Lung microvascular endothelial cell (primary cell): Measurements from ENCODE around the gene TRAPPC3L. TPM values are rescaled to one million over a fixed set of nuclear protein-coding genes. Genes with fewer than 3 reads are reported as not detected.

Experiments
- DNase-seq, 2 donors: peaks; one replicate each; pipeline versions ENCODE4 v3.0.0 to v3.0.0-alpha.2; 2010; ENCODE audit warnings: low read depth in 2 of 2
- total RNA-seq: library from RNA; depleted of rRNA; stranded (reverse); fragments of >200 nt; gene quantifications from 2 replicates; pipeline ENCODE4 v1.2.1, GENCODE V29; 2014

TRAPPC3L gene
- total RNA-seq, 1 donor from 2014 or later = not detected

DNA sequence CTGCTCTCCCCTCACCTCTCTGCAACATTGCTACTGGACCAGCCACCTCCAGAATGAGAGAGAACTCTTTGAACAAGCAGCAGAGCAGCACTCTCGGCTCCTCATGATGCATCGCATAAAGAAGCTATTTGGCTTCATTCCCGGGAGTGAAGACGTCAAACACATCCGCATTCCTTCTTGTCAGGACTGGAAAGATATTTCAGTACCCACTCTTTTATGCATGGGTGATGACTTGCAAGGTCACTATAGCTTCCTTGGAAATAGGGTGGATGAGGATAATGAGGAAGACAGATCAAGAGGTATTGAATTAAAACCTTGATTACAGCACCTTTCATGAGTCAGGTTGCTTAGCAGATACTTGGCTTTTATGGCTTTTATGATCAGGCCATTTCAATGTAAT is 12.4 kb upstream of the TRAPPC3L start:
- DNase-seq = peak in 1 of 2 donors; percentile 95

GRCh38 chr6:116556814-116557415 is 11.4 kb upstream of the TRAPPC3L start:
- no peak for DNase-seq

- peak in 1 of 2 donors; percentile 45 for DNase-seq
Measured at GRCh38 chr6:116556065-116556464, 10.6 kb upstream of the TRAPPC3L start.

GRCh38 chr6:116553451-116553850 is 8.0 kb upstream of the TRAPPC3L start, which contains the start of gene CALHM4:
Gene CALHM4 (plus strand): TSS chr6:116553751. CDS start chr6:116553794, 43 bp downstream.
- no peak for DNase-seq

GRCh38 chr6:116550796-116551195 is 5.3 kb upstream of the TRAPPC3L start:
- no peak for DNase-seq

- DNase-seq = no peak
Measured at GRCh38 chr6:116547358-116547757, 1.9 kb upstream of the TRAPPC3L start.

DNA sequence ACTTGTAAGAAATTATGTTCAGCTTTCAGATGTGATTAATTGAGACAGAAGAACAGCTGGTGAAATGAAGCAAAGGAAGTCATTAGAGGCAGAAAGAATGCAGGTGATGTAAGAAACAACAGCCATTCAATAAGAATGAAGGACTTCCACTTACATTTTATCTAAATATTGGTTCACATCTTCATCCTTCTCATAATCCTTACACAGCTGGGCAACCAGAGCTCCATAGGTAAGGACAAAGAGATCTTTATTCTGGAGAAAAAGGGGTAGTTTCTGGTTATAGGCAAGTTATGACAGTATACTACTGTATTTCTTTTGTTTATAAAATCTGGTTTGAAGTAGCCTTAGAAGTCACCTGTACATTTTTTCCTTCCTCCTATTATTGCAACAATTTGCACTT is 2.3 kb downstream of the TRAPPC3L start:
- no peak for DNase-seq

- DNase-seq = no peak
Measured at GRCh38 chr6:116542426-116542825, 3.1 kb downstream of the TRAPPC3L start.

DNA sequence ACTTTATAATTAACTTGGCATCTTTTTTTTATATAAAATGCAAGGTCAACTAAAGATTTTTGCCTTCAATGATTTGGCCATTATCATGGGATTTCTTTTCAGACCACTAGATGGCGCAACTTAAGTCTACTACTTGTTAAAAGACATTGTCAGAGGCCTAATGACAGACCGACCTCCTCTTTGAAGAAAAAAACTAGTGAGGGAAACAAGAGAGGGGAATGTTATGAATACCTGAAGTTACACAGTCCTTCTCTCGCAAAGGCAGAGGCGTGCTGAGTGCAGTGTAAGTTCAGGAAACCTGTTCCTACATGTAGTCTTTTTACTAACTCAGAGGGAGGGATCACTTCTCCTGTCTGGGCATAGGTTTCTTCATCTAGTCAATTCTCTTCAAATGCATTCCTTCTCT is 9.3 kb downstream of the TRAPPC3L start:
- peak; percentile 70 to 74 for DNase-seq

GRCh38 chr6:116535109-116535508 is 10.4 kb downstream of the TRAPPC3L start:
- no peak for DNase-seq

DNA sequence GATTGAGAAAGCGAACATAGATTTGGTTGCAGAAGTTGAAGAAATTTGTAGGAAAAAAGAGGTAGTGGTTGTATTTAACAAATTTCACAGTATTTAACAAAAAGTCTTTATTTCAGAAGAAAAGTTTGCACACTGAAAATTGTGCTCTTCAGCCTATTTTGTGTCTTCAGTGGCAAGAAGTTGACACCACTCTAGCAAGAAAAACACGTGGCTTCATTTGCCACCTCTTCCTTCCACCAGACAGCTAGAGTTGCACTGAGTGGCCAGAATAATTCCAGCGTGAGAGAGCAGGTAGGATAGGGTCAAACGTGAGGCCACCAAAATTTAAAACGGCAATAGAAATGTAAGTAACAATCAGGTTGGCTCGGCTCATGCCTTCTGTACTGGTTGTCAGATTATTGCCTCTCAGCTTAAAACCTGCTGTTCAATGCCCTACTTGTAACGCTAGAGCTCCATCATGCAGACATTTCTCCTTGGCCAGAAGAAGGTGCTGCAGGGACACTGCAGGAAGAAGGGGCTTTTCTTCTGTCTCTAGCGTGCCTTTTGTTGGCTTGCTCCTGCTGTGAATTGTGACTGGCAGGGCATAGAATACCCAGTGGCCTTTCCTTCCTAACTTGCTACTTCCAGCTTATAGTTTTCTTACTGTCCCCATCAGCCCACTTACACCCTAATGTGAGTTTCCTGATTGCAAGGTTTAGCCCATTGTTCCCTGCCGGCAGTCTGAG is 12.1 kb downstream of the TRAPPC3L start:
- no peak for DNase-seq

- DNase-seq = peak; percentile 81 to 82
Measured at GRCh38 chr6:116531675-116532570, 13.6 kb downstream of the TRAPPC3L start.

DNA sequence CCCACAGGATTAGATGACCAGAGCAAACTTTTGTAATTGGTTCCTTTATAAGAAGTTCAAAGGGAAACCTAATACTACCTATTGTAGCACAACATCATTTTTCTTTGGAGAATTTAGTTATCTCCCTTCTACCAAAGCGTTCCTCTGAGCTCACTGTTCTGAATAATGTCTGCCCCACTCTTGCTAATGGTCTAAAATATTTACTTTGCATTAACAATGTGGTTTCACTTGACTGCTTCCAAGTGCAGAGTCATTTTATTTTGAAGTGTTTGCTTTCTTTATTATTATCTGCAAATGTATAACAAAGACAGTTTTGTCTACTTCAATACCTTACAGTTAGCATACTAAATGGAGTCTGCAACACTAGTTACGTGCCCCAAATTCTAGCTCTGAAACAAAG is 15.0 kb downstream of the TRAPPC3L start:
- DNase-seq = no peak

DNA sequence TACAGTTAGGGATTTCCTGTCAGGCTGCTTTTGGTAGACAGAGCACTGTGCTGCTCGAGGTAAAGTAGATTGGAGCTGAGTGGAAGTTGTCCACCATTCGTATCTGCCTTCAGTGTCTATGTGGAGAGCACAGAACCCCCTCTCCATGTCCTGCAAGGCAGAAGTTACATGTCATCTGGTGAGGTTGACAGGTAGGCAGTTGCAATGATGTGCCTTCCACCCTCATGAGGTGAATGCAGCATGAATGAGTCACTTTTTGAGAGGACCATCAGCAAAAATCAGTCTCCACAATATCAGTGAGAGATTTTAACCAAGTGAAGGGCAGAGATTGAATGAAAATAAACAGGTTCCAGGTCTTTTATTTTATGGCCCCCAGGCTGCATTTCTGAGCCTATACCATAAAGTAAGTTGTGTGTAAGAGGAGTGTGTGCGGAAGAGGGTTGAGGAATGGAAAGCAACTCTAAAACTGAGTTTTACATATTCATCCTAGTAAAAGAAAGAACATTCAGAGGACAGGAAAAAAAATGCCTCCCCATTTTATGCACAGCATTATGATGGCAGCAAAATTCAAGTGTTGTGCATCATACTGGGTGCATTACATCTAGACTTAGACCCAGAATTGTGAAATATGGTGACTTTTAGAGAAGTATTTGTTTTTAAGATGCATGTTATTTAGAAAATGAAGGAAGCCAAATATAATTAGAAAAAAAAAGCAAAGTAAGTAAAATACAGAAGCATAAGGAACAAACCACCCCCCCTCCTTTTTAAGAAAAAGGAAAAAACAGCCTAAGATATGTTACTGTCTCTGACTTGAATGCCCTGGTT is 15.8 kb downstream of the TRAPPC3L start:
- DNase-seq = no peak

GRCh38 chr6:116528780-116529179 is 16.7 kb downstream of the TRAPPC3L start:
- DNase-seq = no peak

DNA sequence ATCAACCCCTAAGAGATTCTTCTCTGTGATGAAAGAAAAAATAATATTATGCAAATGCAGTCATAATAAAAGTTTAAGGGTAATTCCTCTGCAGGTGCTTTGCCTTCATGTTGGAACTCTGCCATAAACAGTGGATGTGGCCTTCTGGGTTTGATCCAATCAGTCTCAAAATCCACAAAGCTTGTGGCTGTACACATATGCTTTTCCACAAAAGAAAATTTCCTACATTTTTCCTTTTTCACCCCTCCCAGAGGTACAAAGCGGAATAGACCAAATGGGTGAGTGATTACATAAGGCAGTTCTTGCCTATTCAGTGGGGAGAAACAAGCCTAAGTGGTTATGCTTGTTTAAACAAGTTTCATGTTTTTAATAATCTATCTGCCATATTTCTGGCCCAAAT is 17.4 kb downstream of the TRAPPC3L start:
- no peak for DNase-seq

- DNase-seq = no peak
Measured at GRCh38 chr6:116524236-116524635, 21.2 kb downstream of the TRAPPC3L start.

- no peak for DNase-seq
Measured at GRCh38 chr6:116522896-116523295, 22.6 kb downstream of the TRAPPC3L start.

DNA sequence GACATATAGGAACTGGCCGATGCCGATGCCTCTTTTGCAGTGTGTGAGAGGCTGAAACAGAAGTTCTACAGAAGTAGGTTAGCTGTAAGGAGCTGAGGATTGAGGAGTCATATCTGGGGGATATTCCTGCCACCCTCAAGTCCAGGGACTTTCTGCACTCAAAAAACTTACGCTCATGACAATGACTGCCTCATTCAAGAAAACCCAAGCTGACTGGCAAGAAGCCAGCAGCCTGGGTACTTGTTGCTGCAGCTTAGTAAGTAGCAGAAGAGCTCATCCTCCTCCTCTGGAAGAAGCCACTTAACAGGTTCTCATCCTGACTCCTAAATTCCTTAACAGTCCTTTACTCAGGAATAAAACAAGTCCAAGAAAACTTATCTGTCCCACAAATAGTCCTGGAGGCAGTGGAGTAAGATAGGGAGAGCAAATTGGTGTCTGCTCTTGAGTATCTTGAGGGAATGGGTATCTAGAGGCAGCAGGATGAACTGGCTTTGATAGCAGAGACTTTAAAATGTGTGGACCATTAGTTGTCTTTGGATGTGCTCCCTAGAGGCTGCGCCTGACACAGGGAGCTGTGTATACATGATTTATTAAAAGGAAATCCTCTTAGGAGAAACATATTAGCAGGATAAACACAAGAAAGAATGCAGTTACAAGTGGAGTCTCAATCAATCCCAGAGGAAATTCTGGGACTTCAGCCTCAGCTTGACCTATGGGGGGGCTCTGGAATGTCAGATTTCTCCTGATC is 26.7 kb downstream of the TRAPPC3L start:
- DNase-seq = peak in 1 of 2 donors; percentile 64

DNA sequence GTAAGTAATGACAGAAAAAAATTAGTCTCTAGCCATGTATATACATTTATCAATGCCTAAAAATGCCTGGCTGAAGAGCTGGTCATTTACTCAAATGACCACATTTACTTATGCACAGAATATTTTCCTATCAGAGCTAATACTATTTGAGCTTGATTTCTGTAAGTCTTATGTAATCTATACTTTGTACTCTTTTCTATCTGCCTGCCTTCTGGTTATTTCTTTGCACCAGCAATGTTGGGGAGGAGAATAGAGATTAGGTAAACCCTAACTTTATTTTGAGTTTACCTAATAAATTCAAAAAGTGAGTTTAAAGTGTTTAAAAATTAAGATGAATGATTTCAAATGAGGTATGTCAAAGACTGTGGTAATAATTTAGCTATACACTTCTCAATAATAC is 30.3 kb downstream of the TRAPPC3L start:
- no peak for DNase-seq

DNA sequence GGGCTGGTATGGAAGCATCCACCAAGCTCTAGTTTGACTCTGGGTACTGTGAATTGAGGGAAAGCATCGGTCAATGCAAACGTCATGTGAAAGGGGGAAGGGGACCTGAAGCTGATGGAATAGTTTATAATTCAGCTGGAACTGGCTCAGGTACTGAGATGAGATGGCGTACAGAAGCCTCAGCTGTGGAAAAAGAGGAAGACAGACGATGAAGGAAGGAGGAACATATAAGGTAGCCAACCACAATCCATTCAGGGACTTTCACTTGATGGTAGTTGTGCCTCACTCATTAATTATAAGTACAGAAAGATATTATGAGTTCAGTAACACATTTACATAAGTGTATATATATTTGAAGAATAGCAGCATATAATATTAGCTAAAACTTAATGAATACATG is 31.4 kb downstream of the TRAPPC3L start:
- DNase-seq = no peak
